Adrenal gland (tissue), 5 donors: ENCODE results near the gene FCER1G.

Source experiments
- CTCF ChIP-seq, 6 experiments: fragments of 450-650 bp in 4 of 6; fragments of 200-600 bp in 2 of 6; sonication (generic) in 1 of 6; IDR thresholded peaks; 1 replicate in 5 of 6; 2 replicates in 1 of 6; pipeline versions ENCODE4 v1.5.1 to v1.8.0; 2016 to 2021; ENCODE audit warnings: antibody characterized with exemption in 6 of 6, mild to moderate bottlenecking in 2 of 6, moderate library complexity in 1 of 6
- POLR2A ChIP-seq, 2 donors: fragments of 450-650 bp; IDR thresholded peaks; one replicate each; pipeline ENCODE4 v1.6.1; 2017; ENCODE audit warnings: antibody characterized with exemption in 2 of 2, mild to moderate bottlenecking in 2 of 2, moderate library complexity in 1 of 2
- donor health status: DM: no; HTN: no; CAD: no.

GRCh38 chr1:161230762-161231161, 15.7 kb downstream of the FCER1G start:
- TF ChIP-seq POLR2A (IDR thresholded peaks at IDR 0.05) = no peak
- no peak for TF ChIP-seq CTCF (IDR thresholded peaks at IDR 0.05)
